ENCODE measurements around the gene FNDC3A. TPM values are rescaled to one million over a fixed set of nuclear protein-coding genes. Genes with fewer than 3 reads are reported as not detected.
A peak's percentile ranks its signal among the peaks of the same experiment; 100 is the strongest.

Gene FNDC3A
- total and polyA plus RNA-seq, 12 donors: 11.3 to 30.3 (median 23.1) TPM

DNA sequence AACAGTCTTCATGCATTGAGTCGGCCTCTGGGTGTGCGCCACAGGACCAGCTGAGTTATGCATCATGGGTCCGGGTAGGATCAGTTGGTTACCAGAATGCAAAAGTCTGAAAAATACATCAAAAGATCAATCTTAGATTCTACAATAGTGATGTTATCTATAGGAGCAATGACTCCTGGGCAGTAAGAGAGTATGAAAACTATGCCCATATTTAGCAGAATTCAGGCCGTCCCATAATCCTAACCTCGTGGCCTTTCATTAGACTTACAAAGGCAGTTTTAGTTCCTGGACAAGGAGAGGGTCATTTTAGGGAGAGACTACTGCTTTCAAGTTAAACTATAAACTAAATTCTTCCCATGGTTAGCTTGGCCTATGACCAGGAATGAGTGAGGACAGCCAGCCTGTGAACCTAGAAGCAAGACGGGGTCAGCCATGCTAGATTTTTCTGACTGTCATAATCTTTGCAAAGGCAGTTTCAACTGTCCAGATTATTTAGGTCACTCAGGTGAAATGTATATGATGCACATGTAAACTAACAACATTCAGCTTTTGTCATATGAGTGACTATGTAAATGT, 260.2 kb downstream of the FNDC3A start:
- intact Hi-C loops (cut with DNase I): no loop called here
- ATAC-seq (no peak), DNase-seq (no peak)
- no peaks in the 10 kb centered on the region for H3K36me3 ChIP-seq
- no peak overlapping the region for H3K4me3 ChIP-seq
- H3K4me1 ChIP-seq: no peaks in the 10 kb centered on the region
- 90 to 95% methylated on average over 6 of the region's 6 CpGs for WGBS, 2 donors
- H3K9me3 ChIP-seq: no peaks in the 10 kb centered on the region
- no peaks in the 10 kb centered on the region for H3K27me3 ChIP-seq
- TF ChIP-seq, protein P1, sequence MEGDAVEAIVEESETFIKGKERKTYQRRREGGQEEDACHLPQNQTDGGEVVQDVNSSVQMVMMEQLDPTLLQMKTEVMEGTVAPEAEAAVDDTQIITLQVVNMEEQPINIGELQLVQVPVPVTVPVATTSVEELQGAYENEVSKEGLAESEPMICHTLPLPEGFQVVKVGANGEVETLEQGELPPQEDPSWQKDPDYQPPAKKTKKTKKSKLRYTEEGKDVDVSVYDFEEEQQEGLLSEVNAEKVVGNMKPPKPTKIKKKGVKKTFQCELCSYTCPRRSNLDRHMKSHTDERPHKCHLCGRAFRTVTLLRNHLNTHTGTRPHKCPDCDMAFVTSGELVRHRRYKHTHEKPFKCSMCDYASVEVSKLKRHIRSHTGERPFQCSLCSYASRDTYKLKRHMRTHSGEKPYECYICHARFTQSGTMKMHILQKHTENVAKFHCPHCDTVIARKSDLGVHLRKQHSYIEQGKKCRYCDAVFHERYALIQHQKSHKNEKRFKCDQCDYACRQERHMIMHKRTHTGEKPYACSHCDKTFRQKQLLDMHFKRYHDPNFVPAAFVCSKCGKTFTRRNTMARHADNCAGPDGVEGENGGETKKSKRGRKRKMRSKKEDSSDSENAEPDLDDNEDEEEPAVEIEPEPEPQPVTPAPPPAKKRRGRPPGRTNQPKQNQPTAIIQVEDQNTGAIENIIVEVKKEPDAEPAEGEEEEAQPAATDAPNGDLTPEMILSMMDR (IDR thresholded peaks at IDR 0.05): no peak
- no peak overlapping the region for H3K27ac ChIP-seq

DNA sequence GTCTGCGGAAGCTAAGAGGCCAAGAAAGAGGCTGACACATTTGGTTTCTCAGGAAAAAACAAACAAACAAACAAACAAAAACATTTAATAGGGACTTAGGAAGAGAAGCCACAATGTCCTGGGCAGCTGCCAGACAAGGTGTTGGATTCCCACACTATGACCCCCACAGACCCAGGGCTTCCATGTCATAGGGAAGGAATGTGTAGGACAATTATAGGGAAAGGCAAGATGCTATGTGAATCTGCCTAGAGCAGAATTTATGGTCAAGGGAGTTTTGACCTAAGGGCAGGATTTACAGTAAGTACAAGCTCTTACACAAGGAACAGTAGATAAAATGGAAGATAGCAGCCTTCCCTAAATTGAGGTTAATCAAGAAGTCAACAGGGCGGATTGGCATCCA, 262.9 kb downstream of the FNDC3A start:
- H3K36me3 ChIP-seq: no peaks in the 10 kb centered on the region
- no peak overlapping the region for H3K4me3 ChIP-seq
- no peak overlapping the region for H3K27ac ChIP-seq
- no peaks in the 10 kb centered on the region for H3K27me3 ChIP-seq
- ATAC-seq (no peak), DNase-seq (no peak)
- intact Hi-C loops (cut with DNase I): no loop called here
- no peaks in the 10 kb centered on the region for H3K4me1 ChIP-seq
- H3K9me3 ChIP-seq: peaks cover 0 to 6% (median 0%) of the 10 kb centered on the region in 11 donors
- WGBS, 2 donors: 94 to 97% methylated on average over 2 of the region's 2 CpGs
- TF ChIP-seq, protein P1 (IDR thresholded peaks at IDR 0.05): no peak

DNA sequence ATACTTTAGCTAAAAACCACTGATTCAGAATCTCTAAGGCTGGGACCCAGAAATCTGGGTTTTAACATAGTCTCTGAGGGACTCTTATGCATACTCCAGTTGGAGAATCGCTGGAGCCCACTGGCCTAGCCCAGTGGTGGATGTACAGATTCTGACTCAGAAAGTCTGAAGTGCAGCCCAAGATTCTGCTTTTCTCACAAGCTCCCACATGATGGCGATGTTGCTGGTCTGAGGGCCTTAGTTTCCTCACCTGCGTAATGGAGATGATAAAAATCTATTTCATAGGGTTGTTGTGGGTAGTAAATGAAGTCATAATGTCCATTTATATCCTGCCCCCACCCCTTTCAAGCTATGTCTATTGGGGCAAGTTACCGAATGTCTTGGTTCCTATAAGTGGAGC, 264.3 kb downstream of the FNDC3A start:
- 41 to 52% methylated on average over 4 of the region's 4 CpGs for WGBS, 2 donors
- DNase-seq: no peak

DNA sequence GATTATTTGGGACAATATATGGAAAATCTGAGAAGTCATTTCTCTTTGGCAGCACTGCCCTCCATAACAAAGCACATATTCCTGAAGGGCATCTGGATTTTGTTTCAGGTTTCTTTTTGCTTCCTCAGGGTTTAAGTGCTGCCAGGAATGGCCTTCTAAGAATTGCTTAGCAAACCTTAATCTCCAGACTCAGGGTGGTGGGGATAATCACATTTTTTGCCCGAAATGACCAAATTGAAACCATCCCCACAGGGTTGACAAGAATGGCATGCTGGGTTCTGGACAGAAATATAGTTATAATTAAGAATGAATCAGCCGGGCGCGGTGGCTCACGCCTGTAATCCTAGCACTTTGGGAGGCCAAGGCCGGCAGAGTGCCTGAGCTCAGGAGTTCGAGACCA, 265.6 kb downstream of the FNDC3A start:
- Histone ChIP-seq H3K36me3 (no peaks in the 10 kb centered on the region), H3K27ac (no peak overlapping the region), H3K4me1 (no peaks in the 10 kb centered on the region), H3K4me3 (no peak overlapping the region), H3K9me3 (peaks cover 0 to 6% (median 0%) of the 10 kb centered on the region in 11 donors), H3K27me3 (no peaks in the 10 kb centered on the region)
- no peak for ATAC-seq
- WGBS, 2 donors: 94% methylated on average over 7 of the region's 7 CpGs
- TF ChIP-seq, protein P1 (IDR thresholded peaks at IDR 0.05): no peak
- intact Hi-C loops (cut with DNase I): no loop called here
- DNase-seq: no peak

More for the DNA sequence above, 264.3 kb downstream of the FNDC3A start:
- Histone ChIP-seq H3K9me3 (peaks cover 0 to 6% (median 0%) of the 10 kb centered on the region in 11 donors), H3K4me3 (no peak overlapping the region), H3K27ac (no peak overlapping the region), H3K27me3 (no peaks in the 10 kb centered on the region), H3K36me3 (no peaks in the 10 kb centered on the region), H3K4me1 (no peaks in the 10 kb centered on the region)
- ATAC-seq: no peak
- TF ChIP-seq, protein P1 (IDR thresholded peaks at IDR 0.05): peak in 7 of 9 donors; percentile 14 to 48 (median 39)
- intact Hi-C loops (cut with DNase I): no loop called here
